ENCODE measurements around the gene PRSS56.

GRCh38 chr2:232519581-232520438, at the start of gene PRSS56:
- TF ChIP-seq, protein P1, sequence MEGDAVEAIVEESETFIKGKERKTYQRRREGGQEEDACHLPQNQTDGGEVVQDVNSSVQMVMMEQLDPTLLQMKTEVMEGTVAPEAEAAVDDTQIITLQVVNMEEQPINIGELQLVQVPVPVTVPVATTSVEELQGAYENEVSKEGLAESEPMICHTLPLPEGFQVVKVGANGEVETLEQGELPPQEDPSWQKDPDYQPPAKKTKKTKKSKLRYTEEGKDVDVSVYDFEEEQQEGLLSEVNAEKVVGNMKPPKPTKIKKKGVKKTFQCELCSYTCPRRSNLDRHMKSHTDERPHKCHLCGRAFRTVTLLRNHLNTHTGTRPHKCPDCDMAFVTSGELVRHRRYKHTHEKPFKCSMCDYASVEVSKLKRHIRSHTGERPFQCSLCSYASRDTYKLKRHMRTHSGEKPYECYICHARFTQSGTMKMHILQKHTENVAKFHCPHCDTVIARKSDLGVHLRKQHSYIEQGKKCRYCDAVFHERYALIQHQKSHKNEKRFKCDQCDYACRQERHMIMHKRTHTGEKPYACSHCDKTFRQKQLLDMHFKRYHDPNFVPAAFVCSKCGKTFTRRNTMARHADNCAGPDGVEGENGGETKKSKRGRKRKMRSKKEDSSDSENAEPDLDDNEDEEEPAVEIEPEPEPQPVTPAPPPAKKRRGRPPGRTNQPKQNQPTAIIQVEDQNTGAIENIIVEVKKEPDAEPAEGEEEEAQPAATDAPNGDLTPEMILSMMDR (IDR thresholded peaks at IDR 0.05), result no peak
- no peak for TF ChIP-seq EZH2 (IDR thresholded peaks at IDR 0.05)
